GM19240 (cell line): ENCODE measurements around the gene FGFBP3.

Experiments
- DNase-seq: peaks from one replicate; pipeline ENCODE4 v3.0.0; 2011; ENCODE audit warnings: low spot score; ENCODE audit not compliant: insufficient read length

Gene FGFBP3

DNA sequence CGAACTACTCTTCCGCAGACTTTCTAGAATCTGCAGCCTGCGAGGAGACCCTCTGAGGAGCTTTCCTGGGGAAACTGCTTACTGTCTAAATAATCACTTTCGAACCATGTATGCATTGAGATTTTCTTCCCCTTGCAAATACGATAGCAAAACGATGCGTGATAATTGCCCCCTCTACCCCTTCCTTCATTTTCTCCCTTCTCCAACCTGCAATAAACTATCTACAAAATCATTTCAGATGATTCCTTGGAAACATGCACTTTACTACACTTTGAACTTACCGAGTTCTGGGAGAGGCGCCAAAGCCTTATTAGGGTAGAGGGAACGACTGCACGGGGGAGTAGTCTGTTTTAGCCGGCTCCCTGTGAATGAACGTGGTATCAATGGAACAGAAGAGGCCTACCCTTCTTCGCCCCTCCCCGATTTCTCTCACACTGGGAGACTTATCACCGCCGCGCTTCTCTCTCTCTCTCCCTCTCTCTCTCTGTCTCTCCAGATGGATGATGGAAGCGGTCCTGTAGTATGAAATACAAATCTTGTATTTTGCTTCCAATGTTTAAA lies at the start of gene FGFBP3:
Gene FGFBP3 (minus strand): TSS at position 370 of the 561 bp plus-strand sequence. CDS start 517 bp downstream, outside the sequence.
- no peak for DNase-seq

DNA sequence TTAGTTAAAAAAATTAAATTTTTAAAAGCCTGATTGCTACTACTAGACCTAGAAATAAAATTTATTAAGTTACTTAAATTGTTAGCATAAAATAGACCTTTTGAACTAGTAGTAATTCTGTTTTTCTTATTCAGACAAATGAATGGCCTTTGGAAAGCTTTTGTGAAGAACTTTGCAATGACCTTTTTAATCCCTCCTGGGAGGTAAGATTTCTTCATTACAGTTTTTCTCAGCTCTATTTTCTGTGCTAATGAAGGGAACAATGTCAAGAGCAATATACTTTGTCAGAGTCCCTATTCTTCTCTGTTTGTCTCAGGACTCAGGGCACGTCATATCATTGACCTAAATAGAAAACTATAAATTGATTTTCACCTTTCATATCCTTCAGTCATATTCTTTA lies 47.8 kb upstream of the FGFBP3 start:
- DNase-seq = no peak

DNA sequence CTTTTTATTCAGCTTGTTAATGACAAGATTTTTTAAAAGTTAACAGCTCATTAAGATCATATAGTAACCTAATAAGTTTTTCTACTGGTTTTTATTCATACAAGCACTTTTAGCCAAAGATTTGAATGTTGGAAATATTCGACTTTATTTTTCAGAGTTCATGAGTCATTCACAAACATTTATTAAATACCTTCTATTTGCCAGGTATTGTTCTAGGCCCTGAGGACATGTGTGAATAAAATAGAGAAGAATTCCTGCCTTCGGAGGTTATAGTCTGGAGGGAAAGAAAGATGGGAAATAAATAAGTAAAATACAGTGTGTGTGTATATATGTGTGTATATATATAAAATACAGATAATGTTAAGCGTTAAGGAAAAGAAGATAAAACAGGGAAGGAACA lies 45.8 kb upstream of the FGFBP3 start:
- no peak for DNase-seq

DNA sequence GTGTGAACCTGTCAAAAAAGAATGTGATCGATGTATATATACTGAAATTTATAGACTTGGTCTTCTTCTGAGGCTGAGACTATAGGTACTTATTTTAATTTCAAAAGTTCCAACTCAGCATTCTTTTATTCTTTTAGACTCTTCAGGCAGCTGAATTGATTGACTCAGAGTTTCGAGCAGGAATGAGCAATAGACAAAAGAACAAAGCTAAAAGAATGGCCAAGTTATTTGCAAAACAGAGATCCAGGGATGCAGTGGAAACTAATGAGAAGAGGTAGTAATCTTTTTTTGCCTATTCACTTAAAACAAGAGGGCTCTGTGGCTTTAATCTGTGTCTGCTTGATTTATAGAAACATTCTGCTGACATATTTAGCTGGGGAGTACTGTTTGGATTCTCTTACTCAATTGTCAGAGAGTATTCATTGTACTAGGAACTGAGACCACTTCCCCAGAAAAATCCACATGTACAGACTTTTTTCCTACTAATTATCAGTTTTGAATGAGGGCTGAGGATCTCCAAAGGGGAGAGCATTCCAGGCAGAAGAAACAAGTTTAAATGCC lies 44.4 kb upstream of the FGFBP3 start:
- DNase-seq = no peak

DNA sequence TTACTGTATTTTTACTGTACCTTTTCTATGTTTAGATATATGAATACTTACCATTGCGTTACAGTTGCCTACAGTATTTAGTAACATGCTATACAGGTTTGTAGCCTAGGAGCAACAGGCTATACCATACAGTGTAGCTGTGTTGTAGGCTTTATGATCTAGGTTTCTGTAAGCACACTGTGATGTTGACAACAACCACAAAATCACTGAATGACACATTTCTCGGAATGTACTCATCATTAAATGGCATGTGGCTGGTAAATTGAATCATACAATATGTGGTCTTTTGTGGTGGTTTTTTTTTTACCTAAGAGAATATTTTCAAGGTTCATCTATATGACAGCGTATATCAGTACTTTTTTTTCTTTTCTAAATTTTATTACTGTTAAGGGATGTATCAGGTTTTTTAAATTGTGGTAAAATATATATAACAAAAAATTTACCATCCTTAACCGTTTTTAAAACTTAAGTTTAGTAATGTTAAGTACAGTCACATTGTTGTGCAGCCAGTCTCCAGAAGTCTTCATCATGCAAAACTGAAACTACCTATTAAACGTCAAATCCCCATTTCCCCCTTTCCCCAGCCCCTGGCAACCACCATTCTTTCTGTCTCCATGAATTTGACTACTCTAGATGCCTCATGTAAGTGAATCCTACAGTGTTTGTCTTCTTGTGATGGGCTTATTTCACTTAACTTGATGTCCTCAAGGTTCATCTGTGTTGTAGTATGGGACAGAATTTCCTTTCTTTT lies 35.8 kb upstream of the FGFBP3 start:
- no peak for DNase-seq

DNA sequence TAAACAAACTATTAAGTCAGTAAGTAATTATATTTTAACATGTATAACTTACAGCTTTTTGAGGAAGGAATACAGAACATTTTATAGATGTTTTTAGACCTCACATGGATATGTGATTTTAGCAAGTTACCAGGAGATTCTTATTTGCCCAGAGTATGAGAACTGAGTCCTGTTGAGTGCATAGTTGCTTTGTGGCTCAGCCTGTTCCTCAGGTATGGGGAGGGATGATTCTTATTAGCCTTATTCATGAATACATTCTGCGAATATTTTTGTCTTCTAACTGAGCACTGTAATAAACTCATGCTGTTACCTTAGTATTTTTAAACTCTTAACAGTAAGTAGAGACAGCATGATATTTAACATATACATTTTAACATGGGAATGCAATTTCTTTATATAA lies 32.1 kb upstream of the FGFBP3 start:
- DNase-seq = no peak

DNA sequence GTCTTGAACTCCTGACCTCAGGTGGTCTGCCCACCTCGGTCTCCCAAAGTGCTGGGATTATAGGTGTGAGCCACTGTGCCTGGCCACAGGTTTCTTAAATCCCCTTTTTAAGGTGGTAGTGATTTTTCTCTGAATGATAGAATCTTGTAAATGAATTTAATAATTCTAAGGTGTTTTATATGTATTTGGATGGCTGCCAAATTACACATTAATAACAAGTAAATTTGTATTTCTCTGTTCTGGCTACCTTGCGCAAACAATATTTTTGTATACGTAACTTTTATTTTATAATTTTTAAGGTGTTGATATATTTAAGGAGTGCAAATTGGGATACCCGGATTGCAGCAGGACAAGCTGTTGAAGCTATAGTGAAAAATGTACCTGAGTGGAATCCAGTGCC lies 30.4 kb upstream of the FGFBP3 start:
- no peak for DNase-seq

DNA sequence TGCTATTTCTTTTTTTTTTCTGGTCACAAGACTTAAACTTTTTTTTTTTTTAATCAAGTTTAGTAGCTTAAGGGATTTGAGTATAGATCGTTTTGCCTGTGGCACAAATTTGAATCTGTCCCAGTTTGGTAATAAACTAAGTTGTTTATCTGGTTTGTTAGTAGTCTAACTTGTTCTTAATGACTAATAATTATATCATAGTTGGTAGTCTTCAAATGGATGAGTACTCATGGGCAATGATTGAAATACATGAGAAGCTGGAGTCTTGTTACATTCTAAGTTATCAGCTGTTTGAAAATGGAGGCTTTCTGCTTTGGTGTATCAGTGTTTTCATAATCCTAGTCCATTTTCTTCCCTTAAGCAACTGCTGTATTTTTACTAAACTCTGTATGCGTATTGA lies 26.6 kb upstream of the FGFBP3 start:
- DNase-seq = no peak

GRCh38 chr10:91932737-91933136 lies 23.5 kb upstream of the FGFBP3 start:
- DNase-seq = no peak

DNA sequence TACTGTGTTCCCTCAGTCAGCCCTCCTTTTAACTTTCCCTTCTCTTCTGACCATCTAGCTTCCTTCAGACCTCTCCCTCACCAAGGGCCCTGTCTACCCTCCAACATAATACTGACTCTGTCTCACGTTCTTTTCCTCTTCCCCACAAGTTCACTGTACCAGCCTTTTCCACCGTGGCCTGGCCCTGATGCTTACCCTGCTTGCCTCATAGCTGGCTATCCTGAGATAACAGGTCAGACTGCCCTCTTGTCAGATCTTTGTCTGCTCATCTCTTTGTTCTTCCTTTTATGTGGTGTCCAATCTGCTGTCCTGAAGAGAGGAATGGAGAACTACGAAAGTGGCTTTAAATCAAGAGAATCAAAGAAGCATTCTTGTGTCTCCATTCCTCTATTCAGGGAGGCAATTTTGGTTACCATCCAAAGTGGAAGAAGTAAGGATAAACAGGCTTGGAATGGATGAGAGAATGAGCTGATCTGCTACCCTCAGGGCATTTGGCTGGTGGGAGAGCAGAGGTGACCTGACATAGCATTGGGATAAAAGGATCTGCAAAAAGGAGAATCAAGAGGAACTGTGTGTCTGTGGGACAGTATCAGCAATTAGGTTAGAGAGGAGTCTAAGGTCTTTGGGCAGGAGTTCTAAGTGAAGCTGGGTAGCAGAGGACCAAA lies 22.4 kb upstream of the FGFBP3 start:
- no peak for DNase-seq

DNA sequence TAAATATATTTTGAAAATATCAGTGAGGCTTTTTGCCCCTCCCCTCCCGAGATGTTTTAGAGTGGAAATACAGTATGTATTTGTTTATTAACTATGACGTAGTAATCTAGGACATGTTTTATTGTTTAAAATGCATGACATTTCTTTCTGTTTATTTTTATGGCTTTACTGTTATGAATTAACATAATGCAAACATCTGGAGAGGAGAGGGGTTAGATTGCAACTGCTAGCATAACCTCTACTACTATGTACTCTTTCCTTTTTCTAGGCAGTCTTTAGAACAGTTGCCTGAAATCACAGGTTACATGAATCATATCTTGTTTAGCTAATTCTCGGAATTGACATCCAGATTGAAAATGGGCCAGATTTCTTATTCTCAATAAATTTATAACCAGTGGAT lies 21.7 kb upstream of the FGFBP3 start:
- DNase-seq = no peak

- DNase-seq = no peak
Measured at GRCh38 chr10:91925022-91925320, 15.7 kb upstream of the FGFBP3 start.

GRCh38 chr10:91924212-91925021 lies 15.1 kb upstream of the FGFBP3 start:
- no peak for DNase-seq

- DNase-seq = peak; percentile 58
Measured at GRCh38 chr10:91923371-91924211, 14.3 kb upstream of the FGFBP3 start, which contains the start of gene BTAF1. TSS of gene BTAF1 (plus strand) at chr10:91923770. CDS start at chr10:91924077, 307 bp downstream.

DNA sequence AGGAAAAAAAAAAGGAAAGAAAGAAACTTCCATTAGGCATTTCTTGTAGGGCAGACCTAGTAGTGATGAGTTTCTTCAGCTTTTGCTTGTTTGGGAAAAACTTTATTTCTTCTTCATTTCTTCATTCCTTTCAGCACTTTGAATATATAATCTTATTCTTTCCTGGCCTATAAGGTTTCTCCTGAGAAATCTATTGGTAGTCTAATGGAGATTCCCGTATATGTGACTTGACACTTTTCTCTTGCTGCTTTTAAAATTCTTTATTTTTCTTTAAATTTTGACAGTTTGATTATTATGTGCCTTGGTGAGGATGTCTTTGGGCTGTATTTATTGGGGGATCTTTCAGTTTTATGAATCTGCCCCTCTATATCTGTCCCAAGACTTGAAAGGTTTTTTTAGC lies 10.4 kb upstream of the FGFBP3 start:
- DNase-seq = no peak

DNA sequence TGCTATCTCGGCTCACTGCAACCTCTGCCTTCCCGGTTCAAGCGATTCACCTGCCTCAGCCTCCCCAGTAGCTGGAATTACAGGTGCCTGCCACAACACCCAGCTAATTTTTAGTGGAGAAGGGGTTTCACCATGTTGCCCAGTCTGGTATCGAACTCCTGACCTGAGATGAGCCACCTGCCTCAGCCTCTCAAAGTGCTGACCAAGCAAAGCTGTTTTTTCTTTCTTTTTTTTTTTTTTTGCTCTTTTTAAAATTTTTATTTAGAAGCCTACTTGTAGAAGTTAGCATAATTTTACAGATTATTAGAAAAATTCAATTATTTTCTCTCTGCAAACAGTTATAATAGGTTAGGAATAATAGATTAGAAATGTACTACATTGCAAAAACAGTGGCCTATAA lies 1.2 kb upstream of the FGFBP3 start:
- DNase-seq = no peak

GRCh38 chr10:91908337-91909116 lies 759 bp downstream of the FGFBP3 start:
- DNase-seq = peak; percentile 67

DNA sequence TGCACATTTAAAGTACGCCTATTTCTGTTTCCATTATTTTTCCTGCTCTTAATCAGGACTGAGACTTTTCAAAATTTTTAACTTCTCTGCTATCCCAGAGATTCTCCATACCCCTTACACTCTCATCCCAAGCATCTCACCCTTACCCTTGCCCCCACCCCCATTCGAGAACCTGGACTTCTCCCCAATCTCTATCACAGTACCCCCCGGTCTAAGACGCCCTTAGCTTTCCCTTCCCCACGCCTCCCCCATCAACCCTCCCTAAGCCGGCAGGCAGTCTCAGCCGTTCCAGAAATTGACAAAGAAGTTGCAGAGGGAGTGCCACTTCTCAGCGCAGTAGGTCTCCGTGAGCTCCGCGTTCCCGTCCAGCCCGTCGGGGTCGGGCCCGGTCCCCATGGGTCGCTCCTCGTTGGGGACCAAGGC lies 1.4 kb downstream of the FGFBP3 start:
- no peak for DNase-seq

- DNase-seq = no peak
Measured at GRCh38 chr10:91907033-91907594, 2.2 kb downstream of the FGFBP3 start.
